Measurements from ENCODE around the gene PAQR8. TPM values are rescaled to one million over a fixed set of nuclear protein-coding genes. Genes with fewer than 3 reads are reported as not detected.

The PAQR8 gene, protein sequence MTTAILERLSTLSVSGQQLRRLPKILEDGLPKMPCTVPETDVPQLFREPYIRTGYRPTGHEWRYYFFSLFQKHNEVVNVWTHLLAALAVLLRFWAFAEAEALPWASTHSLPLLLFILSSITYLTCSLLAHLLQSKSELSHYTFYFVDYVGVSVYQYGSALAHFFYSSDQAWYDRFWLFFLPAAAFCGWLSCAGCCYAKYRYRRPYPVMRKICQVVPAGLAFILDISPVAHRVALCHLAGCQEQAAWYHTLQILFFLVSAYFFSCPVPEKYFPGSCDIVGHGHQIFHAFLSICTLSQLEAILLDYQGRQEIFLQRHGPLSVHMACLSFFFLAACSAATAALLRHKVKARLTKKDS
- 1 to 10 TPM; 8.1 to 9.2 TPM for total RNA-seq

DNA sequence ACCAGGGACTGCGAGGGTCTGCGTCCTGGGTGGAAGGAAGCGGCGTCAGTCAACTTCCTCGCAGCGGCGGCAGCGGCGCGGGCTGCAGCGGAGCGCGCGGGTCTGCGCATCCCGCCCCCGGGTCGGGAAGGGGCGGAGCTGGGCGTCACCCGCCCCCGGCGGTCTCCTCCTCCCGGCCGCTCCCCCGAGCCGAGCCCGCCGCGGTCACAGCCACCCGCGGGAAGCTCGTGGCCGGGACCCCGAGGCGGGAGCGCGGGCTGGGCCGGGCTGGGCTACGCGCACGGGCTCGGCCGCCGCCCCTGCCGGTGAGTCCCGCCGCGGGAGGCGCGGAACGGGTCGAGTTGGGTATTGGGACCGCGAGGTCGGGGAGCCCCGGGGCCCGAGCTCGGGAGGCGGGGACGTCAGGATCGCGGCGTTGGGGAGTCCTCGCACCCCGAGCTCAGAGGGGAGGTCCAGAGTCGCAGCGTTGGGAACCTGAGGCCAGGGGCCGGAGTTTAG is at the start of gene PAQR8:
Gene PAQR8 (plus strand): TSS at position 207 of the 498 bp plus-strand sequence. CDS start 41,063 bp downstream, outside the sequence.
- POLR2A ChIA-PET, result interaction anchor here (0.6 to 1.5 kb wide), 12 partner anchors 11 to 79 kb away, joined by 3 to 22 read pairs (median 4); partner anchors contain the start of gene MCM3
- CTCF ChIA-PET, result interaction anchor here (0.6 to 2.5 kb wide), 10 partner anchors 9 to 216 kb away, joined by 3 to 16 read pairs (median 4); partner anchors contain the start of gene MCM3

DNA sequence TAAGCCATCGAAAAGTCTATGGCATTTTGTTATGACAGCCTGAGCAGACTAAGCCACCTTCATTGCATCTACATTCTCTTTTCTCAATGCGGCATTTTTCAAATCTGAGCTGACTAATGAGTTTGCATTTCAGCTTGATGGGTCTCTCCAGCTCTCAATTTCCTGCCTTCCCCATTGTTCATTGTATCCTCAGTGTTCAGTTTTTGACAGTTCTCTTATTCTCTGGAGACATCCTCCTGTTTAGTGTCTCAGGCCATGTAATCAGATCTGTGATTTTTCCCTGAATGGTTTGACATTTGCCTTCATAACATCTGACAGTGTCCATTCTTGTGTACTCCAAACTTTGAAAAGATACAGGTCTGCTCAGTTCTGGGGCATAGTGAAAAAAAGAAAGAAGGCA is 49.5 kb upstream of the PAQR8 start:
- ChIA-PET POLR2A (no interaction called here), CTCF (interaction anchor here (0.6 kb wide), 1 partner anchor 106 kb away, joined by 3 read pairs; no protein-coding TSS in a partner anchor)

DNA sequence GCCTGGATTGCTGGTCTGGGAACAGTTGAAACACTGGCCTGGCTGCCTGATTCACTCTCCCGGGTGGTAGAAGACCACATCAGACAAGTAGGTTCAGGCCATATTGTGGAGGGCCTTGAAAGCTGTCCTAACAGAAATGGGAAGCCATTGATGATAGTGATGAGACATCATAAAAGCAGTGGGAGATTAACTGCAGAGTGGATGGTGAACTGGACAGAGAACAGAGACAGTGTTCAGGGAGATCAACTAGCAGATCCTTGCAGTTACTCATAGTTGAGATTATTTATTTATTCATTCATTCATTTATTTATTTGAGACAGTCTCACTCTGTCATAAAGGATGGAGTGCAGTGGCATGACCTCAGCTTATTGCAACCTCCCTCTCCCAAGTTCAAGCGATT is 47.2 kb upstream of the PAQR8 start:
- CTCF ChIA-PET, result no interaction called here
- POLR2A ChIA-PET, result no interaction called here

GRCh38 chr6:52317211-52317610 is 44.7 kb upstream of the PAQR8 start:
- ChIA-PET CTCF (no interaction called here), POLR2A (no interaction called here)

DNA sequence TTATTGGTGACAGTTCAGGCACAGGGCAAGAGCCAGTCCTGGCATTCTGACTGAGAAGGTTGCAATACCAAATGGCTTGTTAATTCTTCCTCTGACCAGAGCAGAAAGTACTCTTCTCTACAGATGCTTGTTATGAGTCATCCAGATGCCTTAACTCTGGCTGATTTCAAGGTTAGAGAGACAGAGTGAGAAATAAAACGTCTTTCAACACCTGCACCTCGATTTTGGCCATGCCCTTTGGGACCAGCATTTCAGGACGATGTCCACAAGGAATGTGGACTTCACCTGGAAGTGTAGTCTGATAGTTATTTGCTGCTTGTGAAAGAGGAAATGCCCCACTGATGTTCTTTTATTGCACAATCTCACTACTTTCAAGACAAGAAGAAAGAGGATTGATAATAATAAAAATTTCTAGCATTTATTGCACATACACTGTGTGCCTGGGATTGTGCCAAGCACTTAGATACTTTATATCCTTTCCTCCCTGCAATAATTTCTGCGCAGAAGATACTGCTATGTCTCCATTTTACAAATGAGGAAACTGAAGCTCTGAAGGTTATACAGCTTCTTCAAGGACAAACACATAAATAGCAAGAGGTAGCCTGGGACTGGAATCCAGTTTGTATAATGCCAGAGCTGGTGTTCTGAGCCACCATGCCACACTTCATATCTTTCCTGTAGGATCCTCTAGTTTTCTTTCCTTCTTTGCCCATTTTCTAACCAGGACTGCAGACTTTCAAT is 43.9 kb upstream of the PAQR8 start:
- POLR2A ChIA-PET, result interaction anchor here (0.6 kb wide), 1 partner anchor 54 kb away, joined by 7 read pairs; no protein-coding TSS in a partner anchor

GRCh38 chr6:52324189-52324588 is 37.8 kb upstream of the PAQR8 start:
- CTCF ChIA-PET, result no interaction called here
- POLR2A ChIA-PET, result no interaction called here

More for the DNA sequence above, 43.9 kb upstream of the PAQR8 start:
- CTCF ChIA-PET, result interaction anchor here (1.1 kb wide), 2 partner anchors 18 to 32 kb away, joined by 3 read pairs; no protein-coding TSS in a partner anchor

GRCh38 chr6:52325695-52326471 is 36.1 kb upstream of the PAQR8 start:
- ChIA-PET POLR2A (no interaction called here), CTCF (interaction anchor here (0.6 kb wide), 1 partner anchor 72 kb away, joined by 3 read pairs; no protein-coding TSS in a partner anchor)

DNA sequence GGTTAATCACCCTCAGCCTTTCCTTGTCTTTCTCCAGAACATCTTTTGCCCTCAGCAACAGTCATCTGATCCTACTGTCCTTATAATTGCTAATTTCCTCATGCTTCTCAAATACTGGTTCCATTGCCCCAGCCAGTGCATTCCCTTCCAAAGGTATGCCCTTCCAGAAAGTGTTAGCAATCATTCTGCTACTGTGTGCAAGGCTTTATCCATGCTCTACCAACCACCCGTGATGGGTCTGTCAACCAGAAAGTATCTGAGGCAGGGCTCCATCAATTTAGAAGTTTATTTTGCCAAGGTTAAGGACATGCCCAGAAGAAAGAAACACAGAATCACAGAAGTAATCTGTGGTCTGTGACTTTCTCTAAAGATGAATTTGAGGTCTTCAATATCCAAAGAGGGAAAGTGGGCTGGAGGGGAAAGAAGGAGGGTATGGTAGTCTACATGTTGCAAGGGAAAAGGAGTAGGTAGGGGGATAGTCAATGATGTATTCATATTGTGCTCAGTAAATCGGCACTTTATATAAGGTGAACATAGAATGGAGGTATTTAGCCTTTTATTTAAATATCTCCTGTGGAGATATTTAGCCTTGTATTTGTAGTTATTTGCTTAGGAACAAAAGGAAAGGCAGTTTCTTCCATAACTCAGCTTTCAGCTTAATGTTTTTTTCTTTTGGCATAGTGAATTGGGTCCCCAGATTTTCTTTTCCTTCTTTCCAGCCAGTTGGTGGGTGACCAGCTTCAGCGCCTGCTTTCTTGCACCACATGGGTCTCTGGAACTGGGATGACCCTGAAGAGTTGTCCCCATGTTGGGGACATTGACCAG is 35.2 kb upstream of the PAQR8 start:
- POLR2A ChIA-PET, result no interaction called here
- CTCF ChIA-PET, result no interaction called here

GRCh38 chr6:52328303-52328662 is 33.7 kb upstream of the PAQR8 start:
- POLR2A ChIA-PET, result interaction anchor here (0.6 kb wide), 1 partner anchor 11 kb away, joined by 3 read pairs; no protein-coding TSS in a partner anchor
- CTCF ChIA-PET, result no interaction called here

- POLR2A ChIA-PET, result no interaction called here
- CTCF ChIA-PET, result no interaction called here
Observed at GRCh38 chr6:52328729-52329128, 33.2 kb upstream of the PAQR8 start.

DNA sequence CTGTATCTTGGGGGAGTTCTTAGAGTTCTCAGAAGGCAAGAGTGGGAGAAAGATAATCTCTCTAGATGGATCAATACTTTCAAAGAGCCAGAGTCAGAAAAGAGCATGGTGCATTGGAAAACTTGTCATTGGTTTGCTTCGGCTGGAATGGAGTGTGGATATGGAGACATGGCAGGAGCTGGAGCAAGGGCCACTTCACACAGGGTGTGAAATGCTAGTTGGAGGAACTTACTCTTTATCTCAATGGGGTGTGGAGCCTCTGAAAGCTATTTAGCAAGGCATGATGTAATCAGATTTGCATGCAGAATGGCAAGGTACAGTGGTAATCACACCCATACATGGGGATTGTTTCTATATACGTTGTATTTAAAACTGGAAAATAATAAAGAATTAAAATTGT is 31.5 kb upstream of the PAQR8 start:
- ChIA-PET CTCF (no interaction called here), POLR2A (no interaction called here)

DNA sequence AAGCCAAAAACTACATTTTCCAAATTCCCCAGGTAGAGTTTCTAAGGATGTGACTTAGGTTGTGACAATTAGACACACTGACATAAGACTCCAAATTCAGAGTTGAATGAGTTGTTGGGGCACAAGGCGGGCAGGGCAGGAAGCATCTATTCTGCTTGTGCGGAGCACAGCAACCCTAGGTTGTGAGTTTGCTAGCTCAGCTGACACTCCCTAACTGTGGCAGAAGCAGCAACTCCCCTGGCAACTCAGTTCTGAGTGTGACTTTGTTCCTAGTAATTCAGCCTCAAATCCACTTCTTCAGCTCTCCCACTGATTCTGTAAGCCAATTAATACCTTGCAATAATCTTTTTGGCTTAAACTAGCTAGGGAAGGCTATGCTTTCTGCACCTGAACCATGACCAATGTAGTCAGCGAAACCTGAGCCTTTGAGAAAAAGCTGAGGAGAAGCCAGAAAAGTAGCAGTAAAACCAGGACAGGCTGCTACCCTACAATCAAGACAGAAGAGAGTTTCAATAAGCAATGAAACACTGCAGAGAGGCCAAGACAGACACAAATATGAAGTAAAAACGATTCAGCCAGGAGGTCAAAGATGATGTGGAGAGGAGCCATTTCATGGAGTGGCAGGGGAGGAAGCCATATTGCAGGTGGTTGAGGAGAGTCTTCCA is 30.0 kb upstream of the PAQR8 start:
- ChIA-PET POLR2A (no interaction called here), CTCF (no interaction called here)

DNA sequence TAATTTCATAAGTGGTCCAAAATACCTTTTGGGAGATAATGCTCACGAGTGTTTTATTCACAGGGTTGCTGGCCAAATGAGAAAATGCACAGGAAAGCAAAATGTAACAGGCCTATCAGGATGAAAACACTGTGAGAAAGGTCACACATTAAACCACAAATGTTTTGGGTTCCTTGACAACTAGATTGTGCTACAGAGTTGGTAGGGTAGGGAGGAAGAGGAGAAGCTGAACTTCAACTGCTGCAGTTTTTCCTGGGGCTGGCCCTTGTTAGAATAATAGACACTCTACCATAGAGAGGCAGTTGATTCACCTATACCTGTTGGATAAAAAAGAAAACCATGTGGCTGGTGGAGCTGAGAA is 28.1 kb upstream of the PAQR8 start:
- POLR2A ChIA-PET, result no interaction called here
- CTCF ChIA-PET, result interaction anchor here (0.9 kb wide), 1 partner anchor 36 kb away, joined by 3 read pairs; no protein-coding TSS in a partner anchor

DNA sequence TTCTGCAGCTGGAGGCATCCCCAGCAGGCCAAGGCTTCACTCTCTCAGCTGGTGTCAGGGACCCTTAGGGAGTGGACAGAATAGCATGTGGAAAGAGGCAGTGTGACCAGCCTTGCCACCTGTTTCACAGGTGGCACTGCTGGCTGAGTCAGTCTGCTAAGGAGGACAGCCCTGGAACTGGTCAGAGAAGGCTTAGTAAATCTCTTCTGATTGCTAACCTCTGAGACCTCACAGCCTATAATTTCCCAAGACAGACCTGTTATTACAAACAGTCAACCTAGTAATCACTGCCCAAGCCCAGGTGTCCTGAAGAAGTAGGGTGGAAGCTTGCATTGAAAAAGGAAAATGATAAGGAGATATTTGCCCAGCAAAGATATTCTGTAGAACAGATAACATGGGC is 26.4 kb upstream of the PAQR8 start:
- POLR2A ChIA-PET, result no interaction called here
- CTCF ChIA-PET, result no interaction called here

DNA sequence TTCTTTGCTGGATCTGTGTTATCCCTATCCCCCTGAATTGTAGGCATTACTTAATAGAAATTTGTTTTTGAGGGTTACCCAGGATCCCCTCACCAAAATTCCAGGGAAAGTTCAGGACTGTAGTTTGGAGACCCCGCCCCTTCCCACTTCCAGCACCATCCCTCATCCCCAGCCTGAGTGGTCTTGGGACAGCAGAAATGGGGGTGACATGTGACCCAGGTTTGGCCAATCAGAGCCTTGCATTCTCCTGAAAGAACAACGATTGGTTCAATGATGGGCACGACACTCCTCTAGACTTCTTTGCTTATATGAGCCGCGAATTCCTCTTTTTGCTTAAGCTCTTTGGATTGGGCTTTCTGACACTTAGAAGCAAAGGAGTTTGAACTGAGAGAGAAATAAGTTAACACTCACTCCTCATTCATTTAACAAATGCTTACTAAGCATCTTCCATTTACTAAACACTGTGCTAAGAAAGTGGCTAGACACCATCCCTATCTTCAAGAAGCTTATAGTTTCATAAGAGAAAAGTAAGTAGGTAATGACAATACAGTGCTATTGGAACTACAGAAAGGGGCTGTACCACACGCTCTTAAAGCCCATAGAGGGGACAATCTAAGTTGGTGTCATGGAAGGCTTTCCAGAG is 24.9 kb upstream of the PAQR8 start:
- POLR2A ChIA-PET, result interaction anchor here (1.3 kb wide), 1 partner anchor 25 kb away, joined by 3 read pairs; the partner anchor contains the start of gene PAQR8

GRCh38 chr6:52337633-52338290 is 24.2 kb upstream of the PAQR8 start:
- ChIA-PET CTCF (interaction anchor here (0.6 to 1.1 kb wide), 2 partner anchors 32 to 288 kb away, joined by 3 to 5 read pairs; no protein-coding TSS in a partner anchor), POLR2A (interaction anchor here (1.3 kb wide), 1 partner anchor 25 kb away, joined by 3 read pairs; the partner anchor contains the start of gene PAQR8)

More for the DNA sequence above, 24.9 kb upstream of the PAQR8 start:
- CTCF ChIA-PET, result interaction anchor here (0.6 to 1.3 kb wide), 3 partner anchors 19 to 289 kb away, joined by 3 to 5 read pairs (median 3); no protein-coding TSS in a partner anchor

DNA sequence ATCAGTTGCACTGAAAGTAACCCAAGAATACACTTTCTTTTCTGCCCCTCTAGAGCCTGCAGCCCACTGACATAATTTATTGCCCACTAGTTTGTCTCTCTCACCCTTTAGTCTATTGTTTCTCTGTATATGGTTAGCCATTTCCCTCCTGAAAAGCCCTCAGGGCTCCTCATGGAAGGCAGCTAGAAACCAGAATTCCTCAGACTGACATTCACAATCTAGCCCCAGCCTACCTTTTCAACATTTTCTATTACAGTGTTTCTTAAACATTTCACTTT is 21.4 kb upstream of the PAQR8 start:
- ChIA-PET POLR2A (no interaction called here), CTCF (no interaction called here)

All from activated CD8-positive, alpha-beta memory T cell treated with anti-CD3 and anti-CD28 coated beads for 36 hours (primary cell).